HEK293T (cell line): ENCODE measurements around the gene CDC26.

Experiments used
- HDGF ChIP-seq: fragments of 450-650 bp; IDR thresholded peaks from 2 replicates; pipeline ENCODE4 v1.6.1; 2017; ENCODE audit warnings: antibody characterized with exemption, borderline replicate concordance
- SP1 ChIP-seq: fragments of 450-650 bp; IDR thresholded peaks from 2 replicates; pipeline ENCODE4 v1.6.1; 2017
- TF ChIP-seq, protein P1 (sequence below): fragments of 450-650 bp; IDR thresholded peaks from 2 replicates; pipeline ENCODE4 v1.6.1; 2016

DNA sequence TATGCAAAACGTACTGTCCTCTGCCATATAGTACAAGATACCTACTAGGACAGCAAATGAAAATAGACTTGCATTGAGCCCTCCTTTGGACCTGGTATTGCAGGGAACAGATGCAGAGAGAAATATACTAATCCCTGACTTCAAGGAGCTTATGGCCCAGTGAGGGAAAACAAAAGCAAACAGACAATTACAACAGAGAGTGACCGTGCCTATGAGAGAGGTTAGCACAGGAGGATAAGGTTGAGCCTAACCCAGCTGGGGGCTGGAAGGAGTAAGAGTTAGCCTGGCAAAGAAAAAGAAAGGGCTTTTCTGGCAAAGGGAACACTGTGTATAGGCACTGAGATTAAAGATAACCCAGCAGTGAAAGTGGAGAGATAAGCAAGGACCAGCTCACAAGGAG is 5.5 kb downstream of the CDC26 start:
- TF ChIP-seq SP1 (no peak), HDGF (no peak)
- TF ChIP-seq, protein P1, sequence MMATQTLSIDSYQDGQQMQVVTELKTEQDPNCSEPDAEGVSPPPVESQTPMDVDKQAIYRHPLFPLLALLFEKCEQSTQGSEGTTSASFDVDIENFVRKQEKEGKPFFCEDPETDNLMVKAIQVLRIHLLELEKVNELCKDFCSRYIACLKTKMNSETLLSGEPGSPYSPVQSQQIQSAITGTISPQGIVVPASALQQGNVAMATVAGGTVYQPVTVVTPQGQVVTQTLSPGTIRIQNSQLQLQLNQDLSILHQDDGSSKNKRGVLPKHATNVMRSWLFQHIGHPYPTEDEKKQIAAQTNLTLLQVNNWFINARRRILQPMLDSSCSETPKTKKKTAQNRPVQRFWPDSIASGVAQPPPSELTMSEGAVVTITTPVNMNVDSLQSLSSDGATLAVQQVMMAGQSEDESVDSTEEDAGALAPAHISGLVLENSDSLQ: no peak
